ENCODE measurements around the gene TNFRSF19.

DNA sequence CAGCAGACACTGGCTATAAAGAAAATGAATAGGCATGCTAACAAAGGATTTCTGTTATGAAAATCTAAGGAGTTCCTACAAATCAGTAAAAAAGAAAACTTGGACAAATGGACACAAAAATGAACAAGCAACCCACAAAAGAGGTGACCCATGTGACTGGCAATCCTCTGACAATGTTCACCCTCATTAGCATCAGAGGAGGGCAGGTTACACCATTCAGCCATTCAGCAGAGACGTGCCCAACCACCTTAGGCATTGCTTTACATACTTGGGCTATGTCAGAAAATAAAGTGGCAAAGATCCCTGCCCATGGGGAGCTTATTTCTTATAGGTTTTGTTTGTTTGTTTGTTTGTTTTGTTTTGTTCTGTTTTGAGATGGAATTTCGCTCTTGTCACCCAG lies 46.0 kb downstream of the TNFRSF19 start:
- TF ChIP-seq, protein P1, sequence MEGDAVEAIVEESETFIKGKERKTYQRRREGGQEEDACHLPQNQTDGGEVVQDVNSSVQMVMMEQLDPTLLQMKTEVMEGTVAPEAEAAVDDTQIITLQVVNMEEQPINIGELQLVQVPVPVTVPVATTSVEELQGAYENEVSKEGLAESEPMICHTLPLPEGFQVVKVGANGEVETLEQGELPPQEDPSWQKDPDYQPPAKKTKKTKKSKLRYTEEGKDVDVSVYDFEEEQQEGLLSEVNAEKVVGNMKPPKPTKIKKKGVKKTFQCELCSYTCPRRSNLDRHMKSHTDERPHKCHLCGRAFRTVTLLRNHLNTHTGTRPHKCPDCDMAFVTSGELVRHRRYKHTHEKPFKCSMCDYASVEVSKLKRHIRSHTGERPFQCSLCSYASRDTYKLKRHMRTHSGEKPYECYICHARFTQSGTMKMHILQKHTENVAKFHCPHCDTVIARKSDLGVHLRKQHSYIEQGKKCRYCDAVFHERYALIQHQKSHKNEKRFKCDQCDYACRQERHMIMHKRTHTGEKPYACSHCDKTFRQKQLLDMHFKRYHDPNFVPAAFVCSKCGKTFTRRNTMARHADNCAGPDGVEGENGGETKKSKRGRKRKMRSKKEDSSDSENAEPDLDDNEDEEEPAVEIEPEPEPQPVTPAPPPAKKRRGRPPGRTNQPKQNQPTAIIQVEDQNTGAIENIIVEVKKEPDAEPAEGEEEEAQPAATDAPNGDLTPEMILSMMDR (IDR thresholded peaks at IDR 0.05; ENCODE audit: low read length): no peak
- TF ChIP-seq EZH2 (IDR thresholded peaks at IDR 0.05; ENCODE audit: borderline replicate concordance, low read length): no peak
